WTC11 (cell line): ENCODE results near the gene CPTP. TPM values are rescaled to one million over a fixed set of nuclear protein-coding genes. Genes with fewer than 3 reads are reported as not detected.

Source experiments
- ATAC-seq: fragments of 200-7000 bp; cut with Tn5 transposase; 2 replicates; pipeline ENCODE4 v1.10.0; 2021; ENCODE audit warnings: mild to moderate bottlenecking, moderate library complexity
- CTCF ChIA-PET: fragments of 300-600 bp; sonication (Branson Sonifier 250); formaldehyde crosslinking; loops from one replicate; lab custom pipeline; 2021; ENCODE audit warnings: antibody characterized with exemption; lab: Charles Lee
- POLR2A ChIA-PET: fragments of 350-600 bp; sonication (Branson Sonifier 250); formaldehyde crosslinking; loops from one replicate; lab custom pipeline; 2021; ENCODE audit warnings: antibody characterized with exemption; lab: Charles Lee
- DNase-seq: peaks from one replicate; pipeline ENCODE4 v3.0.0; 2021; ENCODE audit warnings: low spot score
- H3K27ac Mint-ChIP-seq: 2 replicates; pipeline ENCODE4 v1.8.0; 2021; ENCODE audit warnings: mixed read lengths
- H3K27me3 Mint-ChIP-seq: 2 replicates; pipeline ENCODE4 v1.8.0; 2021; ENCODE audit warnings: low read depth, mild to moderate bottlenecking, moderate library complexity, mixed read lengths
- H3K36me3 Mint-ChIP-seq: 2 replicates; pipeline ENCODE4 v1.8.0; 2021; ENCODE audit warnings: mixed read lengths
- H3K4me1 Mint-ChIP-seq: 2 replicates; pipeline ENCODE4 v1.8.0; 2022; ENCODE audit warnings: mixed read lengths
- H3K4me3 Mint-ChIP-seq: 2 replicates; pipeline ENCODE4 v1.8.0; 2021; ENCODE audit warnings: mild to moderate bottlenecking, moderate library complexity, mixed read lengths
- H3K9me3 Mint-ChIP-seq: 2 replicates; pipeline ENCODE4 v1.8.0; 2021; ENCODE audit warnings: mixed read lengths
- ARID4B ChIP-seq: sonication (generic); formaldehyde crosslinking; IDR thresholded peaks from 2 replicates; pipeline ENCODE4 v1.8.0; 2023; ENCODE audit warnings: missing genetic modification reagents, mild to moderate bottlenecking, borderline replicate concordance
- ATF1 ChIP-seq: sonication (generic); formaldehyde crosslinking; IDR thresholded peaks from 2 replicates; pipeline ENCODE4 v1.8.1; 2023; ENCODE audit warnings: mild to moderate bottlenecking, moderate library complexity, missing genetic modification reagents
- ATF2 ChIP-seq: sonication (generic); formaldehyde crosslinking; IDR thresholded peaks from 2 replicates; pipeline ENCODE4 v1.8.1; 2022; ENCODE audit warnings: low read depth, missing genetic modification reagents, borderline replicate concordance
- ATF6 ChIP-seq: sonication (generic); formaldehyde crosslinking; IDR thresholded peaks from 2 replicates; pipeline ENCODE4 v1.8.1; 2023; ENCODE audit warnings: mild to moderate bottlenecking, missing genetic modification reagents
- CREM ChIP-seq: sonication (generic); formaldehyde crosslinking; IDR thresholded peaks from 2 replicates; pipeline ENCODE4 v1.8.1; 2022; ENCODE audit warnings: mild to moderate bottlenecking, missing genetic modification reagents, moderate library complexity
- ELF4 ChIP-seq: sonication (generic); formaldehyde crosslinking; IDR thresholded peaks from 2 replicates; pipeline ENCODE4 v1.8.1; 2022; ENCODE audit warnings: low read depth, mild to moderate bottlenecking, moderate library complexity, missing genetic modification reagents
- ERG ChIP-seq: fragments of 250-450 bp; sonication (Bioruptor Pico); IDR thresholded peaks from 2 replicates; pipeline ENCODE4 v1.8.0; 2021; ENCODE audit warnings: mild to moderate bottlenecking
- JUN ChIP-seq: sonication (generic); formaldehyde crosslinking; IDR thresholded peaks from 2 replicates; pipeline ENCODE4 v1.8.0; 2023; ENCODE audit warnings: mild to moderate bottlenecking, missing genetic modification reagents
- NFYB ChIP-seq: sonication (generic); formaldehyde crosslinking; conservative IDR thresholded peaks from 2 replicates; pipeline ENCODE4 v1.8.0; 2022; ENCODE audit warnings: low read depth, missing genetic modification reagents
- NR1H2 ChIP-seq: sonication (generic); formaldehyde crosslinking; IDR thresholded peaks from 2 replicates; pipeline ENCODE4 v1.9.0; 2021; ENCODE audit warnings: mild to moderate bottlenecking, moderate library complexity, missing genetic modification reagents
- RELA ChIP-seq: sonication (generic); formaldehyde crosslinking; IDR thresholded peaks from 2 replicates; pipeline ENCODE4 v1.8.1; 2022; ENCODE audit warnings: missing genetic modification reagents, mild to moderate bottlenecking, borderline replicate concordance
- USF1 ChIP-seq: sonication (generic); formaldehyde crosslinking; IDR thresholded peaks from 2 replicates; pipeline ENCODE4 v1.8.0; 2022; ENCODE audit warnings: mild to moderate bottlenecking, missing genetic modification reagents
- ZNF263 ChIP-seq: sonication (generic); formaldehyde crosslinking; IDR thresholded peaks from 2 replicates; pipeline ENCODE4 v1.8.1; 2022; ENCODE audit warnings: low read depth, mild to moderate bottlenecking, moderate library complexity, missing genetic modification reagents
- ZNF317 ChIP-seq: sonication (generic); formaldehyde crosslinking; IDR thresholded peaks from 2 replicates; pipeline ENCODE4 v1.8.1; 2023; ENCODE audit warnings: low read depth, mild to moderate bottlenecking, moderate library complexity, missing genetic modification reagents, borderline replicate concordance
- ZNF671 ChIP-seq: fragments of 250-450 bp; sonication (Bioruptor Pico); IDR thresholded peaks from 2 replicates; pipeline ENCODE4 v1.8.0; 2021; ENCODE audit warnings: mild to moderate bottlenecking
- total RNA-seq: library from RNA; stranded (reverse); gene quantifications from 3 replicates; pipeline ENCODE4 v1.2.3, GENCODE V29; 2021

The CPTP gene
- total RNA-seq, 1 experiment from 2014 or later, result 14.4 TPM

GRCh38 chr1:1299686-1300351 is 24.8 kb upstream of the CPTP start (continued):
- TF ChIP-seq RELA (CRISPR knock-in tag) (no peak), ERG (CRISPR knock-in tag) (no peak), NFYB (no peak)

GRCh38 chr1:1300352-1300739 is 24.3 kb upstream of the CPTP start:
- DNase-seq (no peak), ATAC-seq (no peak)
- H3K9me3 Mint-ChIP-seq, result no peaks in the 10 kb centered on the region
- TF ChIP-seq CREM (CRISPR knock-in tag) (no peak), ATF6 (CRISPR knock-in tag) (no peak), ZNF317 (CRISPR knock-in tag) (no peak), NR1H2 (CRISPR knock-in tag) (no peak), ATF1 (no peak), ELF4 (CRISPR knock-in tag) (no peak), USF1 (no peak), ARID4B (CRISPR knock-in tag) (no peak), ZNF671 (CRISPR knock-in tag) (no peak), JUN (CRISPR knock-in tag) (no peak), ATF2 (CRISPR knock-in tag) (no peak), ZNF263 (CRISPR knock-in tag) (no peak)
- POLR2A ChIA-PET, result interaction anchor here (0.6 kb wide), 1 partner anchor 62 kb away, joined by 4 read pairs; no protein-coding TSS in a partner anchor
- CTCF ChIA-PET, result interaction anchor here (0.7 to 7.6 kb wide), 14 partner anchors 9 to 303 kb away, joined by 3 to 81 read pairs (median 4); partner anchors contain the start of gene UBE2J2
- H3K4me3 Mint-ChIP-seq, result no peak overlapping the region
- no peaks in the 10 kb centered on the region for H3K36me3 Mint-ChIP-seq
- H3K4me1 Mint-ChIP-seq, result peaks cover 5% of the 10 kb centered on the region
- H3K27me3 Mint-ChIP-seq, result no peaks in the 10 kb centered on the region
- no peak overlapping the region for H3K27ac Mint-ChIP-seq
